ENCODE data around the gene KCNK1.

The KCNK1 gene

DNA sequence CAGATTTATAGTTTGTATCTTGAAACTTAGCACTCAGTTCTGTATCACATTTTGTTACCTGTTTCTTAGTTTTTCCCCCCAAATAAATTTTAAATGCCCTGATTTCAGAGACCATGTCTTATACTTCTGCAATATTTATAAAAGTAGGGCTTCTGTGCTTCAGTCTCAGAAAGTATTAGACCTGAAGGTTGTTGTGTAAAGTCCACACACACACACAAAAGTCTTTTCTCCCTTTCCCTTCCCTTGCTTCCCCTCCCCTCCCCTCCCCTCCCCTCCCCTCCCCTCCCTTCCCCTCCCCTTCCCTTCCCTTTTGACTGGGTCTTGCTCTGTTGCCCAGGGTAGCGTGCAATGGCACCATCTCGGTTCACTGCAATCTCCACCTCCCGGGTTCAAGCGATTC lies 41.0 kb upstream of the KCNK1 start:
- ChIA-PET CTCF (no interaction called here), POLR2A (ENCODE audit: low non-redundant PET) (no interaction called here)
- TF ChIP-seq, protein P1, sequence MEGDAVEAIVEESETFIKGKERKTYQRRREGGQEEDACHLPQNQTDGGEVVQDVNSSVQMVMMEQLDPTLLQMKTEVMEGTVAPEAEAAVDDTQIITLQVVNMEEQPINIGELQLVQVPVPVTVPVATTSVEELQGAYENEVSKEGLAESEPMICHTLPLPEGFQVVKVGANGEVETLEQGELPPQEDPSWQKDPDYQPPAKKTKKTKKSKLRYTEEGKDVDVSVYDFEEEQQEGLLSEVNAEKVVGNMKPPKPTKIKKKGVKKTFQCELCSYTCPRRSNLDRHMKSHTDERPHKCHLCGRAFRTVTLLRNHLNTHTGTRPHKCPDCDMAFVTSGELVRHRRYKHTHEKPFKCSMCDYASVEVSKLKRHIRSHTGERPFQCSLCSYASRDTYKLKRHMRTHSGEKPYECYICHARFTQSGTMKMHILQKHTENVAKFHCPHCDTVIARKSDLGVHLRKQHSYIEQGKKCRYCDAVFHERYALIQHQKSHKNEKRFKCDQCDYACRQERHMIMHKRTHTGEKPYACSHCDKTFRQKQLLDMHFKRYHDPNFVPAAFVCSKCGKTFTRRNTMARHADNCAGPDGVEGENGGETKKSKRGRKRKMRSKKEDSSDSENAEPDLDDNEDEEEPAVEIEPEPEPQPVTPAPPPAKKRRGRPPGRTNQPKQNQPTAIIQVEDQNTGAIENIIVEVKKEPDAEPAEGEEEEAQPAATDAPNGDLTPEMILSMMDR (conservative IDR thresholded peaks at IDR 0.05; ENCODE audit: low read depth): no peak
- no peak for DNase-seq (ENCODE audit: low spot score)
- H3K27ac ChIP-seq: no peak overlapping the region

DNA sequence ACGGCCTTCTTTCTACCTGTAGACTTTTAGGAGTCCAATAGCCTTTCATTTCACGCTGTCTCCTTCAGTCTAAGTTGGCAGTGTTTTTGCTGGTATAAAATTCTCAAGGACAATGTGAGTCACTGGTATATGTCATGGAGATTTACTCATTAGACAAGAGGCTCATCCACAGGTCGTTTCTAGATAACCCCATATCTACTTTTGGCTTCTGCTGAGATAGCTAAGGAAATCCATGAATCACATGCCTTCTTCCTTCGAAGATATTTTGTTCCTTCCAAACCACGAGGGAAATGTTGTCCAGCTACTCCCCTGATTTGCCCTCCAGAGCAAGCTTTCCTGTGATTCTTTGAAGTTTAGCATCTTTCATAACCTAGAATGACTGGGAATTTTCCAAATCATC lies 38.5 kb upstream of the KCNK1 start:
- ChIA-PET CTCF (no interaction called here), POLR2A (ENCODE audit: low non-redundant PET) (no interaction called here)
- no peak for DNase-seq (ENCODE audit: low spot score)
- H3K27ac ChIP-seq: no peak overlapping the region
- TF ChIP-seq, protein P1 (conservative IDR thresholded peaks at IDR 0.05; ENCODE audit: low read depth): no peak

DNA sequence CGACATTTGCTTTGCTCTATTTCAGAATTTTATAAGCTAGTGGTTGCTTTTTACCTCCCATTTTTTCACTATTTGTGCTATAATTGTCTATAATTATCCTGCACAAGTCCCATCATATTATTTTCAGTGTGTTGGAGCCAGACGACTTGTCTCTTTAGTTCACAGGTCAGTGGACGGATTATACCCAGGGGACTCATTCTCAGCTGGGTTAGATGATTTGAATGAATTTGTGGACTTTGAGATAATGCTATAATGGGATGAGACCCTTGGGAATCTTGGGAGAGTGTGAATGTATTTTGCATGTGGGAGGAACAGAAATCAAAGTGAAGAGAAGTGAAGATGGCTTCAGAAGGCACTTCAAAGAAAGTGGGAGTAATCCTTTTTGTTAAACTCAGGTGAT lies 31.5 kb upstream of the KCNK1 start:
- TF ChIP-seq, protein P1 (conservative IDR thresholded peaks at IDR 0.05; ENCODE audit: low read depth): no peak
- ChIA-PET CTCF (interaction anchor here (0.7 kb wide), 1 partner anchor 142 kb away, joined by 3 read pairs; no protein-coding TSS in a partner anchor), POLR2A (ENCODE audit: low non-redundant PET) (no interaction called here)
- DNase-seq (ENCODE audit: low spot score): no peak
- H3K27ac ChIP-seq: no peak overlapping the region

DNA sequence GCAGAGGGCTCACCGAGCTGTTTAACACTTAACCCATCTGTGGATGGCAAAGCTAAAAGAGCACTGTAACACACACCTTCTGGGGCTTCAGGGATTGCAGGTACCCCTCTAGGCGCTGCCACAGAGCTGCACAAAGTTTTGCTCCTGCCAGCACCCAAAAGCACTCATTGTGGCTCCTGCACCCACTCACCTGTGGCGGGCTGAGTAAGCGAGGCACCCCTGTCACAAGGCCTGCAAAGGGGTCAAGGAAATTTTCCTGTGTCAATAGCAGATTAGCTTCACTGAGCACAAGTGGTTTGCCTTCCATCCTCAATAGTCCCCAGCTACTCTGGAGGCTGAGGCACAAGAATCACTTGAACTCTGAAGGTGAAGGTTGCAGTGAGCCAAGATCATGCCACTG lies 29.5 kb upstream of the KCNK1 start:
- POLR2A ChIA-PET (ENCODE audit: low non-redundant PET): no interaction called here
- CTCF ChIA-PET: no interaction called here
- no peak for DNase-seq (ENCODE audit: low spot score)

DNA sequence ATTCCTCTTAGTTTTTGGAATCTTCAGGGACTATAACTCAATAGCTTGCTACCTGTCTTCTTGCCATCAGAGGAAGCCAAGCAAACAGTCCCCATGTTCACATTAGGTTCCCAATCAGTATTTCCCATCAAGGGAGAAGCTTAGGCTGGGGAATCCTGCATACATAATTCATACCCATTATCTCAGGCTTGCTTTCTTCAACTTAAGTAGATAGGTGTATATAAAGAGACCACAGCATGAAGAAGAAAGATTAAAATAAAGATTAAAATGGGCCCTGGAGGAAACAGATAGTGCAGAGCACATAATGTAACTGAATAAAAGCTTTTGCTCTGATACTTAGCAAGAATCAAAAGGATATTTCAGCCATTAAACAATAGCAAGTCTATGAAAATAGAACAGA lies 29.0 kb upstream of the KCNK1 start:
- CTCF ChIA-PET: interaction anchor here (0.6 kb wide), 1 partner anchor 309 kb away, joined by 4 read pairs; no protein-coding TSS in a partner anchor
- DNase-seq (ENCODE audit: low spot score): no peak
- TF ChIP-seq, protein P1 (conservative IDR thresholded peaks at IDR 0.05; ENCODE audit: low read depth): no peak
- no peak overlapping the region for H3K27ac ChIP-seq
- POLR2A ChIA-PET (ENCODE audit: low non-redundant PET): no interaction called here

More for the DNA sequence above, 29.5 kb upstream of the KCNK1 start:
- no peak overlapping the region for H3K27ac ChIP-seq
- TF ChIP-seq, protein P1 (conservative IDR thresholded peaks at IDR 0.05; ENCODE audit: low read depth): no peak

DNA sequence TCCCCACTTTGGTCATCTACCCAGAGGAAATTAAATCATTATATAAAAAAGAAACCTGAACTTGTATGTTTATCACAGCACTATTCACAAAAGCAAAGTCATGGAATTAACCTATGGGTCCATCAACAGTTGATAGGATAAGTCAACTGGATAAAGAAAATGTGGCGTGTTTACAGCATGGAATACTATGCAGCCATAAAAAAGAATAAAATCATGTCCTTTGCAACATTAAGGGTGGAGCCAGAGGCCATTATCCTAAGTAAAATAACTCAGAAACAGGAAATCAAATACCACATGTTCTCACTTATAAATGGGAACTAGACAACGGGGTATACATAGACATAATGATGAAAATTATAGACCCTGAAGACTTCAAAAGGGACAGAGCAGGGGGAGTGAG lies 27.6 kb upstream of the KCNK1 start:
- H3K27ac ChIP-seq: no peak overlapping the region
- TF ChIP-seq, protein P1 (conservative IDR thresholded peaks at IDR 0.05; ENCODE audit: low read depth): no peak
- POLR2A ChIA-PET (ENCODE audit: low non-redundant PET): no interaction called here
- CTCF ChIA-PET: no interaction called here
- no peak for DNase-seq (ENCODE audit: low spot score)

DNA sequence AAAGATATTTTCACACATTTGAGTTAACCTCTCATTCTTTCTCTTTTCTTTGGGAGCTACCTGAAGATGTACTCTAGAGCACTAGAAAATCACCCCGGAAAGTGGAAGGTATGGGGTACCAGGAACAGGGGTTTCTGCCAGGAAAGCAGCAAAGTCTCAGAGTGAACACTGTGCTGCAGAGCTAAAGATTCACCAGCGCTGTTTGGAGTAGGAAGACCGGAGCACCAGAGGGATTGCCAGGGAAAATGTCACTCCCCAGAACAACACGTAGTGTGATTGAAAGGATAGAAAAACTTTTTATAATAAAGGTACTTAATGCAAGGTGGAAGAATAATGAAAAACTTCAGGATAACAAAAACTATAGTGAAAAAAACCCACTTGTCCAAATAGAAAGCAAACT lies 26.7 kb upstream of the KCNK1 start:
- TF ChIP-seq, protein P1 (conservative IDR thresholded peaks at IDR 0.05; ENCODE audit: low read depth): no peak
- no peak overlapping the region for H3K27ac ChIP-seq
- no peak for DNase-seq (ENCODE audit: low spot score)
- ChIA-PET CTCF (no interaction called here), POLR2A (ENCODE audit: low non-redundant PET) (no interaction called here)
